HG03565 (cell line): ENCODE results near the gene CCBE1.

Source experiments
- ATAC-seq: cut with Tn5 transposase; IDR thresholded peaks from one replicate; pipeline ENCODE4 v1.9.1; 2021; ENCODE audit warnings: mild to moderate bottlenecking, moderate library complexity; ENCODE audit not compliant: unreplicated experiment

CCBE1 gene

GRCh38 chr18:59509481-59510442 is 187.5 kb downstream of the CCBE1 start:
- no peak for ATAC-seq

- ATAC-seq, result no peak
Observed at GRCh38 chr18:59505356-59505755, 191.9 kb downstream of the CCBE1 start.

- ATAC-seq, result no peak
Observed at GRCh38 chr18:59502274-59503175, 194.7 kb downstream of the CCBE1 start.

GRCh38 chr18:59501920-59502273 is 195.3 kb downstream of the CCBE1 start:
- ATAC-seq, result no peak

- ATAC-seq, result no peak
Observed at GRCh38 chr18:59500765-59501164, 196.5 kb downstream of the CCBE1 start.

GRCh38 chr18:59498506-59499086 is 198.6 kb downstream of the CCBE1 start:
- no peak for ATAC-seq

- ATAC-seq, result no peak
Observed at GRCh38 chr18:59492756-59493421, 204.3 kb downstream of the CCBE1 start.

- peak; percentile 85 for ATAC-seq
Observed at GRCh38 chr18:59488899-59489298, 208.3 kb downstream of the CCBE1 start.

GRCh38 chr18:59485382-59485781 is 211.8 kb downstream of the CCBE1 start:
- ATAC-seq, result no peak

GRCh38 chr18:59484561-59485328 is 212.5 kb downstream of the CCBE1 start:
- ATAC-seq, result no peak

GRCh38 chr18:59484131-59484530 is 213.1 kb downstream of the CCBE1 start:
- no peak for ATAC-seq

GRCh38 chr18:59481436-59481835 is 215.8 kb downstream of the CCBE1 start:
- no peak for ATAC-seq

- ATAC-seq, result no peak
Observed at GRCh38 chr18:59479776-59480175, 217.4 kb downstream of the CCBE1 start.

- no peak for ATAC-seq
Observed at GRCh38 chr18:59478591-59478990, 218.6 kb downstream of the CCBE1 start.

- ATAC-seq, result no peak
Observed at GRCh38 chr18:59477849-59478248, 219.4 kb downstream of the CCBE1 start.

GRCh38 chr18:59470561-59471121 is 226.6 kb downstream of the CCBE1 start:
- ATAC-seq, result no peak

GRCh38 chr18:59469463-59470180 is 227.6 kb downstream of the CCBE1 start:
- ATAC-seq, result no peak

GRCh38 chr18:59468821-59469220 is 228.4 kb downstream of the CCBE1 start:
- no peak for ATAC-seq

- no peak for ATAC-seq
Observed at GRCh38 chr18:59467497-59467896, 229.7 kb downstream of the CCBE1 start.
